MM.1S (cell line): ENCODE measurements around the gene SBF1.

Source experiments
- DNase-seq: peaks from one replicate; pipeline ENCODE4 v3.0.0-alpha.2; 2015
- H2AFZ ChIP-seq: fragments of 300-600 bp; sonication (generic); 2 replicates; pipeline ENCODE4 v1.6.0; 2016; ENCODE audit warnings: antibody characterized with exemption, low read length
- H3F3A ChIP-seq: fragments of 300-600 bp; sonication (generic); 2 replicates; pipeline ENCODE4 v1.6.1; 2016; ENCODE audit warnings: mild to moderate bottlenecking, antibody characterized with exemption, low read length, moderate library complexity, mixed read lengths; ENCODE audit not compliant: insufficient read depth
- H3K27ac ChIP-seq: fragments of 300-600 bp; sonication (generic); 2 replicates; pipeline ENCODE4 v1.5.1; 2016; ENCODE audit warnings: mild to moderate bottlenecking, low read length
- H3K27me3 ChIP-seq: fragments of 300-600 bp; sonication (generic); replicated peaks from 2 replicates; pipeline ENCODE4 v1.6.0; 2016; ENCODE audit warnings: low read length; ENCODE audit not compliant: insufficient read depth
- H3K36me3 ChIP-seq: fragments of 300-600 bp; sonication (generic); replicated peaks from 2 replicates; pipeline ENCODE4 v1.6.1; 2016; ENCODE audit warnings: mild to moderate bottlenecking, low read length, mixed read lengths; ENCODE audit not compliant: insufficient read depth
- H3K4me1 ChIP-seq: fragments of 300-600 bp; sonication (generic); 2 replicates; pipeline ENCODE4 v1.6.1; 2016; ENCODE audit warnings: low read length, mixed read lengths
- H3K4me2 ChIP-seq: fragments of 300-600 bp; sonication (generic); 2 replicates; pipeline ENCODE4 v1.6.0; 2016; ENCODE audit warnings: low read depth, low read length
- H3K4me3 ChIP-seq: fragments of 300-600 bp; sonication (generic); 2 replicates; pipeline ENCODE4 v1.5.1; 2016; ENCODE audit warnings: low read length, mixed read lengths
- H3K79me2 ChIP-seq: fragments of 300-600 bp; sonication (generic); 2 replicates; pipeline ENCODE4 v1.6.1; 2016; ENCODE audit warnings: mixed run types, low read length, mixed read lengths
- H3K9ac ChIP-seq: fragments of 300-600 bp; sonication (generic); 2 replicates; pipeline ENCODE4 v1.6.1; 2016; ENCODE audit warnings: low read length, mixed read lengths
- H3K9me2 ChIP-seq: fragments of 300-600 bp; sonication (generic); replicated peaks from 2 replicates; pipeline ENCODE4 v1.6.1; 2016; ENCODE audit warnings: mild to moderate bottlenecking, low read length, mixed read lengths; ENCODE audit not compliant: insufficient read depth
- H3K9me3 ChIP-seq: fragments of 300-600 bp; sonication (generic); replicated peaks from 2 replicates; pipeline ENCODE4 v1.6.1; 2016; ENCODE audit warnings: mild to moderate bottlenecking, low read length, mixed read lengths; ENCODE audit not compliant: insufficient read depth
- H4K20me1 ChIP-seq: fragments of 300-600 bp; sonication (generic); 2 replicates; pipeline ENCODE4 v1.6.1; 2016; ENCODE audit warnings: mild to moderate bottlenecking, low read length, moderate library complexity, mixed read lengths; ENCODE audit not compliant: insufficient read depth
- EZH2 ChIP-seq: fragments of 300-600 bp; sonication (generic); optimal IDR thresholded peaks from 2 replicates; pipeline ENCODE3; 2017; ENCODE audit warnings: low read depth, mild to moderate bottlenecking, antibody characterized with exemption, low read length, mixed read lengths
- EZH2phosphoT487 ChIP-seq: fragments of 300-600 bp; sonication (generic); IDR thresholded peaks from 2 replicates; pipeline ENCODE4 v1.6.1; 2018; ENCODE audit warnings: antibody characterized with exemption, low read length
- TF ChIP-seq, protein P1 (sequence below): fragments of 300-600 bp; sonication (generic); IDR thresholded peaks from 2 replicates; pipeline ENCODE4 v1.5.1; 2016; ENCODE audit warnings: antibody characterized with exemption, low read length, mixed read lengths

The SBF1 gene

DNA sequence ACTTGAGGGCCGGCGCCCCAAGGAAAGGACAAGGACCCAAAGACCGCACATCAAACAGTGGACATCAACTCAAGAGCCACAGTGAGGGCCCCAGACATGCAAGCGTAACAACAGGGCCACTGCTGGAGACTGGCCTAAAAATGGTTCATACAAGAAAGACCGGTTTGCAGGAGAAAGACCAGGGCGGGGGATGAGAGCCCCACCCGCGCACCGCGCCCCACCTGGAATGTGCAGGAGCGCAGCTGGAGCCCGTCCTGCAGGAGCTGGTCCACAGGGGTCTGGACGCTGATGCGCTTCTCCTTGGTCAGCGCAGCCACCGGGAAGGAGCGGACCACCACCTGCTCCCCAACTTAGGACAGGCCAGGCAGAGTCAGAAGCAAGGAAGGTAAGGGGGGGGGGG, 13.9 kb downstream of the SBF1 start:
- no peaks in the 10 kb centered on the region for H3K27me3 ChIP-seq
- no peaks in the 10 kb centered on the region for H3K4me1 ChIP-seq
- H3K9me3 ChIP-seq = no peaks in the 10 kb centered on the region
- no peaks in the 10 kb centered on the region for H3K9me2 ChIP-seq
- no peaks in the 10 kb centered on the region for H3K79me2 ChIP-seq
- no peaks in the 10 kb centered on the region for H4K20me1 ChIP-seq
- no peak overlapping the region for H3K4me3 ChIP-seq
- TF ChIP-seq EZH2phosphoT487 (no peak), EZH2 (no peak)
- TF ChIP-seq, protein P1, sequence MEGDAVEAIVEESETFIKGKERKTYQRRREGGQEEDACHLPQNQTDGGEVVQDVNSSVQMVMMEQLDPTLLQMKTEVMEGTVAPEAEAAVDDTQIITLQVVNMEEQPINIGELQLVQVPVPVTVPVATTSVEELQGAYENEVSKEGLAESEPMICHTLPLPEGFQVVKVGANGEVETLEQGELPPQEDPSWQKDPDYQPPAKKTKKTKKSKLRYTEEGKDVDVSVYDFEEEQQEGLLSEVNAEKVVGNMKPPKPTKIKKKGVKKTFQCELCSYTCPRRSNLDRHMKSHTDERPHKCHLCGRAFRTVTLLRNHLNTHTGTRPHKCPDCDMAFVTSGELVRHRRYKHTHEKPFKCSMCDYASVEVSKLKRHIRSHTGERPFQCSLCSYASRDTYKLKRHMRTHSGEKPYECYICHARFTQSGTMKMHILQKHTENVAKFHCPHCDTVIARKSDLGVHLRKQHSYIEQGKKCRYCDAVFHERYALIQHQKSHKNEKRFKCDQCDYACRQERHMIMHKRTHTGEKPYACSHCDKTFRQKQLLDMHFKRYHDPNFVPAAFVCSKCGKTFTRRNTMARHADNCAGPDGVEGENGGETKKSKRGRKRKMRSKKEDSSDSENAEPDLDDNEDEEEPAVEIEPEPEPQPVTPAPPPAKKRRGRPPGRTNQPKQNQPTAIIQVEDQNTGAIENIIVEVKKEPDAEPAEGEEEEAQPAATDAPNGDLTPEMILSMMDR = no peak
- no peak overlapping the region for H3K4me2 ChIP-seq
- no peaks in the 10 kb centered on the region; the same call in none of the 2 replicates for H3K36me3 ChIP-seq
- no peak overlapping the region for H2AFZ ChIP-seq
- DNase-seq = no peak
- no peak overlapping the region for H3K27ac ChIP-seq
- H3F3A ChIP-seq = no peaks in the 10 kb centered on the region
- no peak overlapping the region for H3K9ac ChIP-seq

DNA sequence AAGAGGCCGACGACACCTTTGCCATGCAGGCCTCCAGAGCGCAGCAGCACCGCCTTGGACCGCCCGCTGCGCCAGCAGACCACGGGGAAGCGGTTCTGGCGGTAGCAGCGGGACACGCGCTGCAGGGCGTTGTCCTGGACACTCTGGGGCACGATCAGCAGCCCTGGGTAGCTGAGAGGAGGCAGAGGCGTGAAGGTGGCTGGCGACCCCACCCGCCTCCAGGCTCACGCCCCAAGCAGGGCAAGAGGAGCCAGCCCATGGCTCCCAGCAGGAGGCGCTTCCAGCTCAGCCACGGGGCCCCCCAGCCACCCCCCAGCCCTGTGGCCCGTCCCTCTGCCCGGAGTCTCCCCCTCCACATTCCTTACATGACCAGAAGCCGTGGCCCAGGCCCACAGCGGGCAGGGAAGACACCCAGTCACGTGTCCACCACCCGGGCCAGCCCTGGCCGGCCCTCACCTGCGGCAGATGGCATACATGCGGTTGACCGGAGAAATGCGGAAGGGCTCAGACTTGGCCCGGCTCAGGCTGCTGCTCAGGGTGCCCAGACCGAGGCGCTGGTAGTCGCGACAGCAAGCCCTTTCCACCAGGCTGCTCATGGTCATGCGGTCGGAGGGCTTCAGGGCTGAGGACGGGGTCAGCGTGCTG, 15.2 kb downstream of the SBF1 start:
- TF ChIP-seq EZH2 (no peak), EZH2phosphoT487 (no peak)
- TF ChIP-seq, protein P1 = no peak
- no peaks in the 10 kb centered on the region for H3F3A ChIP-seq
- H3K36me3 ChIP-seq = no peaks in the 10 kb centered on the region; the same call in none of the 2 replicates
- H3K27me3 ChIP-seq = no peaks in the 10 kb centered on the region
- H3K9ac ChIP-seq = no peak overlapping the region
- no peaks in the 10 kb centered on the region for H3K9me3 ChIP-seq
- no peak overlapping the region for H2AFZ ChIP-seq
- no peak overlapping the region for H3K27ac ChIP-seq
- no peaks in the 10 kb centered on the region for H3K9me2 ChIP-seq
- DNase-seq = no peak
- no peak overlapping the region for H3K4me3 ChIP-seq
- H3K4me2 ChIP-seq = no peak overlapping the region
- no peaks in the 10 kb centered on the region for H3K79me2 ChIP-seq
- H4K20me1 ChIP-seq = no peaks in the 10 kb centered on the region
- H3K4me1 ChIP-seq = no peaks in the 10 kb centered on the region

DNA sequence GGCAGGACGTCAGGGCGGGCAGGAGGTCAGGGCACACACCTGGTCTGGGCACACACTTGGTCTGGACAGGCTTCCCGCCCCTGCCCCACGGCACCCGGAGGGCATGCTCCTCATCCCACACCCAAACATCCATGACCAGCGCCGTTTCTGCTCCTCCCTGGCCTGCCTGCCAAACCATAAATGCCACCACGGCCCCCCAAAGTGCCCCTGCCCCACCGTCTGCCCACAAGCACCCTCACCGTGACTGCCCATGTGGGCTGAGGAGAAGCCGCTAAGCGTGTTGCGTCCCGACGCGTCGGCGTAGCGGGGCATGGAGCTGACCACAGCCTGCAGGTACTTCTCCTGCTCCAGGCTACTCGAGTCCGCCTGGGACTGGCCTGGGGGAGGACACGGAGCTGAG, 15.8 kb downstream of the SBF1 start:
- no peak overlapping the region for H3K9ac ChIP-seq
- H3K4me2 ChIP-seq = no peak overlapping the region
- H4K20me1 ChIP-seq = no peaks in the 10 kb centered on the region
- no peaks in the 10 kb centered on the region for H3K79me2 ChIP-seq
- H3K27ac ChIP-seq = no peak overlapping the region
- DNase-seq = no peak
- no peaks in the 10 kb centered on the region for H3K9me2 ChIP-seq
- no peak overlapping the region for H3K4me3 ChIP-seq
- H3F3A ChIP-seq = no peaks in the 10 kb centered on the region
- no peak overlapping the region for H2AFZ ChIP-seq
- H3K4me1 ChIP-seq = no peaks in the 10 kb centered on the region
- no peaks in the 10 kb centered on the region for H3K27me3 ChIP-seq
- no peaks in the 10 kb centered on the region; the same call in none of the 2 replicates for H3K36me3 ChIP-seq
- no peaks in the 10 kb centered on the region for H3K9me3 ChIP-seq
- TF ChIP-seq EZH2phosphoT487 = no peak
- TF ChIP-seq, protein P1 = no peak
- no peak for TF ChIP-seq EZH2
